B cell (primary cell): Measurements from ENCODE around the gene PACRGL. TPM values are rescaled to one million over a fixed set of nuclear protein-coding genes. Genes with fewer than 3 reads are reported as not detected.

Source experiments
- ATAC-seq: fragments of 200-7000 bp; cut with Tn5 transposase; one replicate; pipeline ENCODE4 v1.10.0; 2021; ENCODE audit warnings: low read depth, mild to moderate bottlenecking, moderate number of reproducible peaks, moderate library complexity
- CTCF ChIA-PET: fragments of 350-600 bp; sonication (Branson Sonifier 250); formaldehyde crosslinking; loops from one replicate; lab custom pipeline; 2021; ENCODE audit warnings: antibody characterized with exemption, inconsistent platforms; lab: Charles Lee
- POLR2A ChIA-PET: fragments of 350-600 bp; sonication (Branson Sonifier 250); formaldehyde crosslinking; loops from one replicate; lab custom pipeline; 2021; ENCODE audit warnings: antibody characterized with exemption; lab: Charles Lee
- DNase-seq: peaks from one replicate; pipeline ENCODE4 v3.0.0; 2013
- H2AFZ ChIP-seq: 2 replicates; pipeline ENCODE4 v1.6.1; 2012; ENCODE audit warnings: mild to moderate bottlenecking, low read depth, low read length; ENCODE audit not compliant: insufficient read depth, poor library complexity, severe bottlenecking
- H3K27ac ChIP-seq, 2 donors: 1 replicate in 1 of 2; 2 replicates in 1 of 2; pipeline ENCODE4 v1.5.1; 2012 to 2013; ENCODE audit warnings: low read length in 2 of 2, mild to moderate bottlenecking in 2 of 2, moderate library complexity in 1 of 2
- H3K27me3 ChIP-seq, 4 experiments: fragments of 200-600 bp in 1 of 4; sonication (generic) in 1 of 4; replicated peaks in 1 of 4; 1 replicate in 2 of 4; 2 replicates in 2 of 4; pipeline versions ENCODE4 v1.6.1 to v1.7.0; 2013 to 2016; ENCODE audit warnings: low read length in 3 of 4, mild to moderate bottlenecking in 2 of 4, mixed read lengths in 1 of 4, moderate library complexity in 1 of 4; ENCODE audit not compliant: insufficient read depth in 4 of 4, control insufficient read depth in 3 of 4; ENCODE audit errors: control extremely low read depth in 1 of 4
- H3K36me3 ChIP-seq, 2 experiments: replicated peaks in 1 of 2; 1 replicate in 1 of 2; 2 replicates in 1 of 2; pipeline versions ENCODE4 v1.6.1 to v1.7.1; 2013; ENCODE audit warnings: low read length in 1 of 2; ENCODE audit not compliant: insufficient read depth in 2 of 2, control insufficient read depth in 1 of 2; ENCODE audit errors: control extremely low read depth in 1 of 2, extremely low read depth in 1 of 2
- H3K4me1 ChIP-seq, 2 donors: fragments of 200-600 bp in 1 of 2; sonication (generic) in 1 of 2; 1 replicate in 1 of 2; 2 replicates in 1 of 2; pipeline versions ENCODE4 v1.5.1 to v1.6.1; 2013 to 2017; ENCODE audit warnings: low read length in 2 of 2; ENCODE audit not compliant: control insufficient read depth in 2 of 2, insufficient read depth in 2 of 2
- H3K4me2 ChIP-seq: replicated peaks from 2 replicates; pipeline ENCODE3; 2012; ENCODE audit warnings: mild to moderate bottlenecking, low read depth, low read length; ENCODE audit not compliant: poor library complexity, severe bottlenecking
- H3K4me3 ChIP-seq, 5 experiments: fragments of 200-600 bp in 1 of 5; sonication (generic) in 1 of 5; 1 replicate in 3 of 5; 2 replicates in 2 of 5; pipeline versions ENCODE4 v1.5.1 to v1.7.0; 2011 to 2016; ENCODE audit warnings: low read length in 4 of 5, mild to moderate bottlenecking in 4 of 5, low read depth in 2 of 5, control low read depth in 1 of 5, moderate library complexity in 1 of 5; ENCODE audit not compliant: insufficient read depth in 1 of 5; ENCODE audit errors: control extremely low read depth in 1 of 5, extremely low read depth in 1 of 5
- H3K79me2 ChIP-seq: fragments of 200-600 bp; sonication (generic); one replicate; pipeline ENCODE4 v1.6.0; 2016; ENCODE audit warnings: low read length; ENCODE audit not compliant: control insufficient read depth, insufficient read depth
- H3K9ac ChIP-seq: fragments of 200-600 bp; sonication (generic); 2 replicates; pipeline ENCODE4 v1.6.1; 2017; ENCODE audit warnings: mild to moderate bottlenecking, low read length, moderate library complexity
- H3K9me3 ChIP-seq, 3 donors: one replicate each; pipeline versions ENCODE4 v1.6.1 to v1.7.1; 2013; ENCODE audit warnings: low read length in 2 of 3; ENCODE audit not compliant: control insufficient read depth in 2 of 3, insufficient read depth in 1 of 3; ENCODE audit errors: control extremely low read depth in 1 of 3
- H4K20me1 ChIP-seq: 2 replicates; pipeline ENCODE4 v1.6.0; 2012; ENCODE audit warnings: mild to moderate bottlenecking, low read length; ENCODE audit not compliant: insufficient read depth, control insufficient read depth, poor library complexity, severe bottlenecking
- H3K27ac Mint-ChIP-seq: one replicate; pipeline ENCODE4 v1.8.0; 2021; ENCODE audit warnings: mixed read lengths
- H3K27me3 Mint-ChIP-seq: one replicate; pipeline ENCODE4 v1.8.0; 2021; ENCODE audit warnings: mixed read lengths
- H3K4me1 Mint-ChIP-seq: one replicate; pipeline ENCODE4 v1.8.0; 2021; ENCODE audit warnings: mixed read lengths
- H3K4me3 Mint-ChIP-seq: one replicate; pipeline ENCODE4 v1.8.0; 2021; ENCODE audit warnings: mixed read lengths
- H3K9me3 Mint-ChIP-seq: one replicate; pipeline ENCODE4 v1.8.0; 2022; ENCODE audit warnings: mixed read lengths; ENCODE audit not compliant: insufficient read depth
- EZH2 ChIP-seq: IDR thresholded peaks from 2 replicates; pipeline ENCODE4 v1.6.1; 2012; ENCODE audit warnings: borderline replicate concordance, low read depth, mild to moderate bottlenecking, moderate library complexity, low read length; ENCODE audit not compliant: insufficient read depth, poor library complexity, severe bottlenecking
- WGBS: methylation state at CpG from one replicate; pipeline ENCODE4 v1.1.5; 2013; ENCODE audit warnings: missing lambda C conversion rate; ENCODE audit not compliant: insufficient coverage; 5-methylcytosine and 5-hydroxymethylcytosine counted together
- intact Hi-C: fragments of 100-400 bp; cut with micrococcal nuclease; formaldehyde crosslinking; loops from one replicate; pipeline ENCODE4 v1.10.0; 2022
- polyA plus RNA-seq: library from polyadenylated mRNA; depleted of rRNA; stranded (reverse); fragments of >200 nt; gene quantifications from 2 replicates; pipeline ENCODE4 v1.2.3, GENCODE V29; 2012
- total RNA-seq, 2 donors: library from RNA; stranded (reverse); fragments of 120-200 nt in 1 of 2; gene quantifications; 1 replicate in 1 of 2; 2 replicates in 1 of 2; pipeline versions ENCODE4 v1.2.3 to v1.2.4, GENCODE V29; 2013 to 2022
- TF ChIP-seq, protein P1 (sequence below): fragments of 200-600 bp; IDR thresholded peaks from one replicate; pipeline ENCODE4 v1.8.0; 2022; ENCODE audit warnings: antibody characterized with exemption, mild to moderate bottlenecking

The PACRGL gene
- total and polyA plus RNA-seq, 2 donors (not counting 1 experiment from before 2014, with no cell fraction given), result 5.3 to 18.7 TPM

DNA sequence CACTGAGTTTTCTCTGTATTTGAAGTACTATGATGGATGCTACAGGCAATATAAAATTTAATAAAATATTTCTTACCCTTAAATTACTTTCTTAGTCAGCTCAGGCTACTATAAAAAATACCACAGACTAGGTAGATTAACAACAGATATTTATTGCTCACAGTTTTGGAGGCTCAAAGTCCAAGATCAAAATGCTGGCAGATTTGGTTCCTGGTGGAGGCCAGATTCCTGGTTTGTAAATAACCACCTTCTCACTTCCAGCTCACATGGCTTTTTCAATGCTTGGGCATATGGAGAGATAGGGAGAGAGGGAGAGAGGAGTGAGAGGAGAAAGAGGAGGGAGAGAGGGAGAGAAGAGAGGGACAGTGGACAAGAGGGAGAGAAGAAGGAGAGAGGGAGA is 24.5 kb upstream of the PACRGL start:
- intact Hi-C loops, result no loop called here
- Histone ChIP-seq H3K9ac (no peak overlapping the region), H3K27ac (no peak overlapping the region), H3K27me3 (peaks cover 0 to 2% (median 0%) of the 10 kb centered on the region in 4 experiments), H3K79me2 (no peaks in the 10 kb centered on the region), H3K4me2 (no peak overlapping the region), H3K36me3 (no peaks in the 10 kb centered on the region), H3K4me3 (no peak overlapping the region), H3K4me1 (no peaks in the 10 kb centered on the region), H3K9me3 (no peaks in the 10 kb centered on the region), H2AFZ (no peak overlapping the region), H4K20me1 (no peaks in the 10 kb centered on the region)
- Mint-ChIP-seq H3K27me3 (peaks cover 20% of the 10 kb centered on the region), H3K9me3 (no peaks in the 10 kb centered on the region), H3K27ac (no peak overlapping the region), H3K4me1 (no peaks in the 10 kb centered on the region), H3K4me3 (no peak overlapping the region)
- TF ChIP-seq, protein P1, sequence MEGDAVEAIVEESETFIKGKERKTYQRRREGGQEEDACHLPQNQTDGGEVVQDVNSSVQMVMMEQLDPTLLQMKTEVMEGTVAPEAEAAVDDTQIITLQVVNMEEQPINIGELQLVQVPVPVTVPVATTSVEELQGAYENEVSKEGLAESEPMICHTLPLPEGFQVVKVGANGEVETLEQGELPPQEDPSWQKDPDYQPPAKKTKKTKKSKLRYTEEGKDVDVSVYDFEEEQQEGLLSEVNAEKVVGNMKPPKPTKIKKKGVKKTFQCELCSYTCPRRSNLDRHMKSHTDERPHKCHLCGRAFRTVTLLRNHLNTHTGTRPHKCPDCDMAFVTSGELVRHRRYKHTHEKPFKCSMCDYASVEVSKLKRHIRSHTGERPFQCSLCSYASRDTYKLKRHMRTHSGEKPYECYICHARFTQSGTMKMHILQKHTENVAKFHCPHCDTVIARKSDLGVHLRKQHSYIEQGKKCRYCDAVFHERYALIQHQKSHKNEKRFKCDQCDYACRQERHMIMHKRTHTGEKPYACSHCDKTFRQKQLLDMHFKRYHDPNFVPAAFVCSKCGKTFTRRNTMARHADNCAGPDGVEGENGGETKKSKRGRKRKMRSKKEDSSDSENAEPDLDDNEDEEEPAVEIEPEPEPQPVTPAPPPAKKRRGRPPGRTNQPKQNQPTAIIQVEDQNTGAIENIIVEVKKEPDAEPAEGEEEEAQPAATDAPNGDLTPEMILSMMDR, result no peak
- POLR2A ChIA-PET, result no interaction called here
- DNase-seq, result no peak
- no peak for ATAC-seq
- CTCF ChIA-PET, result interaction anchor here (1.1 kb wide), 1 partner anchor 9 kb away, joined by 8 read pairs; no protein-coding TSS in a partner anchor

DNA sequence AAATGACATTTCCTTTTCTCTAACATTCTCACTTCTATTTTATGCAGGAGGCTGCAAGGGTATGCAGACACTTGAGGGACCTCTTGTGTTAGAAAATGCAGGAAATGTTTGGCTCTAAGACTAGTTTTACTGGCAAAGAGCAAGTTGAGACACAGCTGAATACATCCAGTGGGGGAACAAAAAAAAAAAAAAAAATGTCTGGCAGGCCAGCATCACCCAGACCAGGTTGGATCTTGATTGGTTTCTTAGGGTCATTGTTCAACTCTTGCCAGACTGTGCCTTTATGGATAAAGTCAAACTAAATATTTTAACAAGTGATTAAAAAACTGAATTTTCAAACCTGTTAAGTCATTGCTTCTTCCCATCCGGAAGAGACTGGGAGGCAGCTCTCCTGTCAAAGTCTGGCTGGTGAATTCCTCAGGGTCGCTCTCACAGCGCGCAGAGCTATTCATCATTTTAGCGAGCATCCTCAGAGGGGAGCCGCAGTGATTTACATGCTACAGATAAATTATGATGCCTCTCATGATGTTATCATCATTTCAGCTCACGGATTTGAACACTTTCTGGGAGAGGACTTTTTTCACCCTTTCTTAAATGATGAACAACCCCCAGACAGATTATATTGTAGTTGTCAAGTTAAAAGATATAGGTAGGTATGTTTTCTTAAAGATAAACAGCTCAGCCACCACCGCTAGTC is 23.6 kb upstream of the PACRGL start:
- Histone ChIP-seq H3K36me3 (no peaks in the 10 kb centered on the region), H3K27ac (no peak overlapping the region), H2AFZ (no peak overlapping the region), H3K79me2 (no peaks in the 10 kb centered on the region), H3K9ac (no peak overlapping the region), H3K27me3 (peaks cover 0 to 2% (median 0%) of the 10 kb centered on the region in 4 experiments), H4K20me1 (no peaks in the 10 kb centered on the region), H3K9me3 (no peaks in the 10 kb centered on the region), H3K4me2 (no peak overlapping the region), H3K4me3 (no peak overlapping the region), H3K4me1 (no peaks in the 10 kb centered on the region)
- H3K9me3 Mint-ChIP-seq, result no peaks in the 10 kb centered on the region
- DNase-seq (no peak), ATAC-seq (no peak)
- no peak overlapping the region for H3K27ac Mint-ChIP-seq
- H3K27me3 Mint-ChIP-seq, result peaks cover 22% of the 10 kb centered on the region
- POLR2A ChIA-PET, result no interaction called here
- TF ChIP-seq EZH2, result no peak
- TF ChIP-seq, protein P1, result no peak
- no peak overlapping the region for H3K4me3 Mint-ChIP-seq
- intact Hi-C loops, result no loop called here
- H3K4me1 Mint-ChIP-seq, result no peaks in the 10 kb centered on the region
- 91% methylated on average over 5 of the region's 8 CpGs for WGBS
- CTCF ChIA-PET, result interaction anchor here (1.4 kb wide), 1 partner anchor 8 kb away, joined by 4 read pairs; no protein-coding TSS in a partner anchor
